Umbilical cord (tissue), 2 donors: Measurements from ENCODE around the gene OPN4. TPM values are rescaled to one million over a fixed set of nuclear protein-coding genes. Genes with fewer than 3 reads are reported as not detected.

Source experiments
- DNase-seq: peaks from one replicate; pipeline ENCODE4 v3.0.0-alpha.2; 2015; ENCODE audit warnings: low spot score
- total RNA-seq: library from RNA; depleted of rRNA; stranded (reverse); fragments of >200 nt; gene quantifications from one replicate; pipeline ENCODE4 v1.2.3, GENCODE V29; 2014; ENCODE audit warnings: low replicate concordance; ENCODE audit not compliant: insufficient read depth

OPN4 gene
- total RNA-seq, 1 donor from 2014 or later: 0.48 TPM

GRCh38 chr10:86662186-86663045, 8.1 kb downstream of the OPN4 start:
- no peak for DNase-seq

GRCh38 chr10:86663046-86663345, 8.6 kb downstream of the OPN4 start:
- no peak for DNase-seq

- DNase-seq: no peak
These were observed 9.4 kb downstream of the OPN4 start for GRCh38 chr10:86663576-86664339.

GRCh38 chr10:86664341-86665217, 10.2 kb downstream of the OPN4 start:
- DNase-seq: no peak

GRCh38 chr10:86665218-86665607, 10.9 kb downstream of the OPN4 start:
- DNase-seq: no peak

- DNase-seq: no peak
These were observed 11.5 kb downstream of the OPN4 start for GRCh38 chr10:86665868-86666267.

GRCh38 chr10:86666538-86666937, 12.2 kb downstream of the OPN4 start:
- no peak for DNase-seq

- no peak for DNase-seq
These were observed 13.3 kb downstream of the OPN4 start for GRCh38 chr10:86667421-86668181.

- DNase-seq: peak; percentile 70
These were observed 14.2 kb downstream of the OPN4 start, which contains the start of gene LDB3 for GRCh38 chr10:86668297-86669165. LDB3 (plus strand) TSS chr10:86668511; CDS start chr10:86668692, 181 bp downstream.

GRCh38 chr10:86670290-86670811, 16.0 kb downstream of the OPN4 start:
- DNase-seq: no peak

GRCh38 chr10:86670876-86671275, 16.5 kb downstream of the OPN4 start:
- no peak for DNase-seq

- DNase-seq: no peak
These were observed 17.1 kb downstream of the OPN4 start for GRCh38 chr10:86671419-86671818.

- peak; percentile 88 for DNase-seq
These were observed 17.8 kb downstream of the OPN4 start for GRCh38 chr10:86671985-86672710.

GRCh38 chr10:86673216-86673826, 19.0 kb downstream of the OPN4 start:
- no peak for DNase-seq

GRCh38 chr10:86673827-86674581, 19.7 kb downstream of the OPN4 start:
- no peak for DNase-seq

- no peak for DNase-seq
These were observed 20.6 kb downstream of the OPN4 start for GRCh38 chr10:86674912-86675311.

GRCh38 chr10:86677374-86677773, 23.0 kb downstream of the OPN4 start:
- DNase-seq: no peak
